Activated CD4-positive, alpha-beta T cell treated with anti-CD3 and anti-CD28 coated beads, Interleukin-2, amount 50 U/mL, for 48 hours (primary cell): ENCODE measurements around the gene SAMD13.

Experiments
- DNase-seq, 2 experiments: peaks; one replicate each; pipeline ENCODE4 v3.0.0-alpha.2; 2020

Gene SAMD13

DNA sequence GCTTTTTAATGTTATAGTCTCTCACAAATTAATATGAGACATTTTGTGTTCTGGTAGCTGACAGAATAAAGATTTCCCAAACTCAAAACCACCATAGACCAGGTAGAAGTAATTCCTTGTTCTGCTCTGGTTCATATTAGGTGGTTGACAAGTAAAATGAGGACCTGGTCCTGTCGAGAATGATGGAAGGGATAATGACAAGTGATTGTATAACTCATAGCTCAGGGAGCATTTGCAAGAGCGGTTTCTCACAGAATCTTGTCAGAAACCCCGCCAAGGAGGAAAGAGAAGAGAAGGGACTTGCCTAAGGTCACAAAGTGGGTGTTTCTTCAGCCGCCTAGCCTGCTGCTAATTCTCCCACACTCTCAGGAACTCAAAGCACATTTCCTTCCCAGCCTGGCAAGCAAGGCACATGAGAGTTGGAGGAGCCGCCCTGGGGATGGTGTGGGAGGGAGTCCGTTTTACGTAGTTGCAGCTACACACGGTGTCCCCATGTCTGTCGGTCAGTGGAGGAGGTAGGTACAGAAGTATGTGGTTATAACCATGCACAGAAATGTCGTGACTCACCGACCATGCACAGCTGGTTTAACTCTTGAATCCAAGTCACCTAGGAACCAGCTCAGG, 46.5 kb downstream of the SAMD13 start:
- DNase-seq, result no peak

DNA sequence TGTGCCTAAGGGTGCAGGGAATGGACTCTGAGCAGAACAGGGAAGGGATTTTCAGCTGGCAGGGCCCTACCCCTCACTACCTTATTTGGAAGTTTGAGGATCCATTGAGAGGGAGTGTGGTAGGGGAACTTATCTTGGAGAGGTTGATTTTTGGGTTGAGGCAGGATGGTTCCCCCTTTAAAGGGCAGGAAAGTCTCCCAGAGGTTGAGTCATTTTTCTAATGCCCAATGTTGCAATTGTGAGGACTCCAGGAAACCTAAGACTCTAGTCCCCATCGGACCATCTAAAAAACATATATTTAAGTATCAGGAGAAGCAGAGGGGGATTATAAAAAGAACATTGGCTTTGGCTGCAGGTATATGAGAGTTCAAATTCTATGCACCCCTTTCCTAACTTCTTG, 47.3 kb downstream of the SAMD13 start:
- no peak for DNase-seq

DNA sequence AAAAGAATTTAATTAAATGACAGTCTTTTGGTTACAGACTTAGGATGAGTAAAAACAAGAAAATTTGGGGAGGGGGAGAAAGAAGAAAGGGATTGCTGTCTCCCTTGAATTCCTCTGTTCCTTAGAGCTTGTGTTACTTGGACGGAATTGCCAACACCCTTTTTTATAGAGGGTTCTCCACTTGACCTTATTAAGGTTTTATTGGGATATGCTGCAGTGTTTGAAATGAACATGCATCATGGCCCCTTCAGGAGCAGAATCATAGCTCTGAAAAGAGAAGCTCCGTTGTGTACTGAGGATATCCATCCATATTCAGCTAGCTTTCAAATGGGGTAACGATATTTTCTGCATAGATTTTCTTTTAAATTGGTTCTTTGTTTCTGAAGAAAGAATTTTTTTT, 48.6 kb downstream of the SAMD13 start:
- DNase-seq, result no peak

DNA sequence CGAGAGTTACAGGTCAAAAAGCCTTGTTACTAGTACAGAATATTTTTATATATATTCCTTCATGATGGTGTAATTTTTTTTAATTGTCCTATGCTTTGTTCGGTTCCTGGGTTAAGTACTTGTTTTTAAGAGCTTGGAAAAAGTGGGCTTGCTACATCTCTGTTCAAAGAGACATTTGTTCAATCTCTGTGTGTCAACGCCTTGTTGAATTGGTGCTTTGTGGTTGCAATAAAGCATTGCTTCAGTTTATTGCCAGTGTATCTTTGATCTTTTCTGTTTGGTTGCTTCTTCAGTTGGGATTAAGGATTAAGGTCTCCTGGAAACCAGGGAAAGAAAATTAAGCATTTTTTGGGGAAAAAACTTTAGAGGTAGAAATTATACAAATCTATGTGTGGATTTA, 49.0 kb downstream of the SAMD13 start:
- DNase-seq, result no peak

DNA sequence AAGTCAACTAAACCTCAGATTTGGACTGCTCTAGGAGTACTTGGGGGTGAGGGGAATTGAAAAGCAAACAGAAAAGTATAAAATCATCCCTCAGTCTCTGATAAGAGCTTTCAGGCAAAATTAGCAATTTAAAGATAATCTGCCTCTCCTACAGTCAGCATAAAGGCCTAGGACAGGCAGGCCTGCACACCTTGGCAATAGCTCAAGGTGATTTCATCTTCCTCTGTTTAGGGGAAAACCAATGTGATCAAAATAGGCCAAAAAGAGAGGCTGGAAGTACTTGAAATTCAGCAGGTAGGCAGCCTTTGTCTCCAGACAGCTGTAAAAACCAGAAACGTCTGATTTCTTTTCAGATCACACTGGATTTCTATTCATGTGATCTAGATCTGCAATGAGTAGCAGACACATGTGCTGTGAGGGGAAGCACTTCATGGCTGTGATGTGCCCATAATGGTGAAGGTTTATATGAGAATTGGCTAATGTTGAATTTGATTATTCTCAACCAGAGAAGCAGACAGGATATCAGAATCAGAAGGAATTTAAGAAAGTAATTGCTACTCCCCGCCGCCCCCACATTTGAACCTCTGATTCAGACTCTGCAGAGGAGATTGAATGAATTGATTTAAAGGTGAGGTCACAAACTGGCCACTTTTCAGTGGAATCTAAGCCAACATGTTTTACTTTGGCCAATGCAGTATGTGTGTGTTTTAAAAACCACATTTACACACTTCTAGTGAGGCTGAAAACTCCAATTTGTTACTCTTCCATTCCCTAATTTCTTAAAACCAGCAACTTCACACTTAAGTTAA, 51.0 kb downstream of the SAMD13 start:
- DNase-seq, result no peak

DNA sequence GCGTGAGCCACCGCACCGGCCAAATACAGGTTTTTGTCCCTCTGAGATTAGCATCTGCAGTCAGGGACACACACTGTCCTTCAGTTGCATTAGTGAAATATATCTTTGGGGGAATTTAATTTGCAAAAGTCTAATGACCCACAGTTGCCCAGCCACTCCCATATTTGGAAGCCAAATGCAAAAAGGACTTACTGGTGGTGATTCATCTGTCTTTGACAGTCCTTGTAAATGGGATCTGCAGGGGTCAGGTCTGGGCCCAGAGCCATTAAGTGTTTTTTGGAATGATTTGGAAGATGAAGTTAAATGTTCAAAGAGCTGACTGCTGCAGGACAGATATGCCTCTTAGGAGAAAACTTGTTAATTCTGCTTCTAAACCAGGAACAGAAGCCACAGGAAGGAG, 52.2 kb downstream of the SAMD13 start:
- no peak for DNase-seq

DNA sequence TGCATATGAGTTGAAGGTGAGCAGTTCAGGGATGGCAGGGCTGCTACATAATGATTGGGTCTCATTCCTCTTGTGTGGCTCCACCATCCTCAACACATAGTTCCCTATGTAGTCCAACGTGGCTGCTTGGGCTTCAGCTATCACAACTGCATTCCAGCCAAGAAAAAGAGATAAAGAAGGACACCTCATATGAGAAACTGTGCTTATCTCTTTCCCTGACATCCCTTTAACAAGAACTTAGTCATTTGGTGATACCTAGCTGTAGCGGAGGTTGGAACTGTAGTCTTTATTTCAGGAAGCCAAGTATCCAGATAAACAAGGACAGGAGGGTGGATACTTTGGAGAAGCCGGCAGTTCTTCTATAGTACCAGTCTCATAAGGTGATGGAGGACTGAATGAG, 54.0 kb downstream of the SAMD13 start:
- no peak for DNase-seq

DNA sequence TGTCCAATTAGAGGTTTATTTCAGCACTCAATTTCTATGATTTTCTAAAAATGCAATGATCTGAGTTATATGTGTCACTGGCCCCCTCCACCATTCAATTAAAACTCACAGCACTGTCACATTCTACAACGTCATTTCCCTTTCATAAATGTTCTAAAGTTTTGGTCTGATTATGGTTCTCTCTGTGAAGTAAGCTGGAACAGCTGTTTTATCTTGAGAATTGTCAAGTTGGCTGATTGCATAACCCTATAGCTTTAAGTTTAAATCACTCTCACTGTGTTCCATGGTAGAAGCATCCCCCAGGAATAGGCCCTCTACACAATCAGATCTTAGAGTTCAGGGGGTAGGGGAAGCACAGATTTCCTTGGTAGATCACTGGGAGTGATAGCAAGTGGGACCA, 55.4 kb downstream of the SAMD13 start:
- DNase-seq, result no peak

DNA sequence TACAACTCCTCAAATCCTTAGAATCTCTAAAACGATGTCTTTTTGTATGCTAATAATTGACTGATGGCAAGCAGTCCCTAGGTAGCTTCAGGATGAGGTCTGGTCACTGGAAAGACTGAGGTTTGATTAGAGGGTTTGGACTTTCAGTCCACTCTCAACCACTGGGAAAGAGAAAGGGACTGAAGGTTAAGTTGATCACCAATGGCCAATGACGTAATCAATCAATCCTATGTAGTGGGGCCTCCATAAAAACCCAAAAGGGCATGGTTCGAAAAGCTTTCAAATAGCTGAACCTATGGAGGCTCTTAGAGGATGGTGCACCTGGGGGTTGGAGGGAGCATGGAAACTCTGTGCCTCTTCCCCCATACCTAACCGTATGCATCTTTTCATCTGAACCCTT, 57.2 kb downstream of the SAMD13 start:
- DNase-seq, result no peak

DNA sequence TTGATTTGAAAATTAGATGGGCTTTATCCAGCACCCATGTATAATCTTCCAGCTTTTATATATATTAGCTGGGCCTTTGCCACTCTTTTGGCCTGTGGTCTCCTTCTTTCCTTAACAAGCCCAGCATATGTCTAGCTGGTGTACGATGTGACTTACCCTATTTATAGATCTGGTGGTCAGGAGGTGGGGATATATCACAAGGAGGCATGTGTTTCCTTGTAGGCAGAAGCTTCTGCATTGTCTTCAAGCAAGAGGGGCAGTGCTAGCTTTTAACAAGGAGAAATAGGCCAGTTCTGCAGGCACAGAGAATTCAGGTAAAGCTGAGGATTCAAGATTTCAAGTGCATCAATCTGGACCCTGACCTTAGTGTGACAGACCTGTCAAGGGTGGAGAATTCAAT, 58.8 kb downstream of the SAMD13 start:
- no peak for DNase-seq

DNA sequence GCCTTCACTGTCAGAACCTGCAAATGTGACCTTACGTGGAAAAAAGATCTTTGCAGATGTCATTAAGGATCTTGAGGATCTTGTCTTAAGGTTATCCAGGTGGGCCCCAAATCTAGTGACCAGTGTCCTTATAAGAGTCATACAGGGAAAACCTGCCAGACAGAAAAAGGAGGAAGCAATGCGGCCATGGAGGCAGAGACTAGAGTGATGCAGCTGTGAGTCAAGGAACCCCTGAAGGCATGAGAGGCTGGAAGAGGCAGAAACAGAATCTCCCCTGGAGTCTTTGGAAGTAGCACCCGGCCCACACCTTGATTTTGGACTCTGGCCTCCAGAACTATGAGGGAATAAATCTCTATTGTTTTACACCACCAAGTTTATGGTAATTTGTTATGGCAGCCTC, 60.3 kb downstream of the SAMD13 start:
- DNase-seq, result no peak

DNA sequence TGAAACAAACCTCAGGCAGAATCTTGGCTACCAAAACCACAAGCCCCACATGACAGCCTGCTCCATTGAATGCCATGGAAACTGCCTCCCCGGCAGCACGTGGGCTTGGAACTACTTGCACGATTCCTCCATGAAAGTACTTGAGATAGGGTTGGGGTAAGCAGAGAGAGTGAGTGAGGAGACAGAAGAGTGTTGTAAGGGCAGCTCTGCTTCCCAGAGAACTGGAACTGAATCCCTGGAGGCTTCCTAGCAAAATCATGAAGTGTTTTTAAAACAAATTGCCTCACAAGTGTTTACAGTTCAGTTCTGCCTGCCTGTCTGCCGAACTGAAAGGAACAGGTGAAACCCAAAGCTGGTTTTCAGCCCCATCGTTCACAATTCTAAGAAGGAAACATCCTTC, 61.5 kb downstream of the SAMD13 start:
- no peak for DNase-seq

DNA sequence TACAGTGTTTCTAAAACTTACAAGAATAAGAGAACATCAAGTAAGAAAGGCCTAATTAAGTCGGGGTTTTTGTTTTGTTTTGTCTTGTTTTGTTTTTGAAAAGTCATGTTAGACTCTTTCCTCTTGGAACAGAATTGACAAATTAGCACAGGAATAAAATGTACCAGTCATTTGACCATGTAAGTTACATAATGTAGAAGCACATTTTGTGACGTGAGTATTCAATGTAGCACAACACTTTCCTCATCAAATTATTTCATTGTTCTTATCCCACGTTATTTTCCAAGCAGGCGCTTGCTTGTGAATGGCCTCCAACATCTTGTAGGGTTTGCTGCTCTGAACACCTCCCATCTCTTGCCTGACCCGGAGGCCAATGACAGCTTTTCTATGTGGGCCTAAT, 62.1 kb downstream of the SAMD13 start:
- DNase-seq, result no peak

DNA sequence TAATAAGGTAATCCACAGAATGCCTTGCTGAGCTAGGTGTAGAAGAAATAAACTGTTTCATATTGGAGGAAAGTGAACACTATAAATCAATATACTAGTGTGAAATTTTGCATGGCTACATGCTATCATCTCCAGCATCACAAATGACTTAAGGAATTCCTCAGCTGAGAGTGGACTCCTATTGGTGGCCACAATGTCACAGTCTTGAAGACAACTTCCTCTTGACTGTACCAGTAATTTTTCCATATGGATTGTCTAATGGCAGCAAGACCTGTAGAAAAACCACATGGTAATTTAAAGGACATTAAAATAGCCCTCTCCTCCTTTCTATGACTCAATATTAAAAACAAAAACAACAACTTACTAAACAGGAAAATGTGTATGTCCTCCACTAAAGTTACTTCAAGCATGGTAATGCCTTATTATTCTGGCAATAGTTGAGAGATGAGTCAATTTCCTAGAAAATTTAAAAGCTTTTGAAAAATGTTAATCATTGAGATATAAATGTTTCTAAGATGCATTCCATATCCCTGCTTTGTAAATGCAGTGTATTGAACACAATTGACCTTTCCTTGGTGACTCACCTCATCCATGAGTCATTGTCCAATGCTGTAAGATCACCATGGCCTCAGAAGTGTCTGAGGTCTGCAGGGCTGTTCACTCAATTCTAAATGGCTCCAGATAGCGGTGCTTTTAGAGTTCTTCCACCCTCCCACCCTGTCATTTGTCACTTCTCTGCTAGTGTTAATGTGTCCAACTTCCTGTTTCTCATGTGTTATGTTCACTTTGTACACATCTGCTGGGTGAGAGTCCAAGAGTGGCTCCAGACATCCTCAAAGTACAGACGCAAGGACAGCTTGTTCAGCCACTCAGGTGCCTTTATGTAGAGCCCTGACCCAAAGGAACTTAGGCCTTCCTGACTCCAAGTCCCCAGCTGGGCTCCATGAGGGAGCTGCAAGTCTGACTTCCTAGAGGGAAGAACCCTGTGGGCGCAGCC, 64.0 kb downstream of the SAMD13 start:
- DNase-seq, result no peak

DNA sequence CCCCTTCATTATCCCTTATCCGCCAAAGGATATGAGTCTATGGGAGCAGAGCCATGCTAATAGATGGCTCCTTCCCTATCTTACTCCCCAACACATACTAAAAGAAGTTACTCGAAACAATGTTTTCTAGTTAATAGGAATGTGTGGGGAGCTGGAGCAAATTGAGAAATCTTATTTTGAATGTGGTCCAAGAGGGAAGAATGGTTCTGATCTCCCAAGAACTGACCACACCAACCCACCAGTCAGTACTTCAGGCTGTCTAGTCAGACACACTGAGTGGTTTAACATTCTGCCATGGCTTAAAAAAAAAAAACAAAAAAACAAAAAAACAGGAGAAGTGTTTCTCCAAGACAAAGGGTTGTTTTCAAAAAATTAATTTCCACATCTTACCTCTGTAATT, 65.3 kb downstream of the SAMD13 start:
- DNase-seq, result no peak

DNA sequence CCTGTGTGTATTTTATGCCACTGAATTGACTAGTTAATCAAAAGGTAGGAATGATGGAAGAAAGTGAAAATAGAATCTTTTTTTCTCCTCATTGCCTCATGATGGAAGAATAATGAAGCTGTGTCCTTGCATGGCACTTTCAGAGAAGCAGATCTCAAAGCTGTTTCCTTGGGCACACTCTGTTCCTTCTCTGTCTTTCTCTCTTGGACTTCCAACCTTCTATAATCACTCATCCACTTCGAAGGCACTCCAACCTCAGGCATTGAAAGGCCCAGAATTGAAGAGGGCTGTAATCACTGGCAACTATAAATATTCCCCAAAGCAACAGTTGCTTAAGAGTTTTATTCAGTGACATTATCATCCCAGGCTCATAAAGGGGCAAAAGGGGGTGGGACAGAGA, 65.7 kb downstream of the SAMD13 start:
- no peak for DNase-seq

DNA sequence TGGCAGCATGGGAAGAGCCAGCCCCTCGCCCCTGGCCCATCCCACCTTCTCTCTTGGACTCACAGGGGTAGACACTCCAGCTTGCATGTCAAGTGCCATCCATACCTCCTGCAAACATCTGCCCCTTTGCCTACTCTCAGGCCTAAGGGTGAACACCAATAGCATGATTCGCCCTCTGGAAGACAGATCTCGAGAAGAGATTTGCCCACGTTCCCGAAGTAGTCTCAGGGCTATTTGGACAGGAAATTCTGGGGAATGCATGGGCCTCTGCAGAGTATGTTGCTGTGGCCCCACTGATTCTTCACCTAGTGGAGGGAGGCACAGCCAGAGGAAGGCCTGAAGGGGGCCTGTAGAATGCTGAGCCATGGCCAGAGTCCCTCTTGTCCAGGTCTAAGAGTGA, 66.9 kb downstream of the SAMD13 start:
- DNase-seq, result no peak

DNA sequence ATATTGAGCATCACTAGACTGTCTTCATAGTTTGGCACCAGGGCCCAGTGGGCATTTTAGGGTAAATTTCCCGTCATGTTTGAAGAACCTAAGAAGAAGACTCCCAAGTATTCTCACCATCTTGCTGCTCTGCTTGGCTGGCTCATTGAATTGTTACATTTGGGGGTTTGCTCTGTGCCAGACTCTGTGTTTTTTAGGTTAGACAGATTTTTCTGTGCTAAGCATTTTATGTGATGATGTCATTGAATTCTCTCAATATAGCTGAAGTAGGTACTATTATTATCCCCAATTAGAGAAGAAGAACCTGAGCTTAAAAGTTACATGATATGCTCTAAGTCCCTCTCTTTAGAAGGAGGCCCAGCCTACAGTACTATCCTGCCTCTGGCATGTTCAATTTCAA, 68.8 kb downstream of the SAMD13 start:
- no peak for DNase-seq

DNA sequence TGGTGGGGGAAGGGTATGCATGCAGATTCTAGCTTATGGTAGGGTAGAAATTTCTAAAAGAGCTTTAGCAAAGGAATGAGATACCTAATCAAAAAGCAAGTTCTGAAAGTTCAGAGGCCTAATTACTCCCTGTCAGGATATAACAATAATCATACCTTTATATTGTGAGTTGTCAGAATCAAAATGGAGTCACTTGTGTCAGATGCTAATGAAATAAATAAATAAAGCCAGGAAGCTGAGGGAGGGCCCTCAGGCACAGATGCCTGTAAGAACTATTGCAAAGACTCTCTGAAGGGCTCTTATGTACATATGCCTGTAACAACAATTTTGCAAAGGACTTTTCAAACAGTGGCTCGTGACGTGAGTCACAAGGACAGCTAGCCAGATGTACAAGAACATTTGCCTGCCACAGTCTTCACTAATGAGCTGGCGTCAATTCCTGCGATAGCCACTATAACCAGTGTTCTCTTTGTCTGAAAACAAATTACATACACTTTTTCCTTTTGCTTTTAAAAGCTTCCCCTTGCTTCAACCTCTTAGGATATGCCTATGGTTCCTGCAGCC, 69.4 kb downstream of the SAMD13 start:
- no peak for DNase-seq

DNA sequence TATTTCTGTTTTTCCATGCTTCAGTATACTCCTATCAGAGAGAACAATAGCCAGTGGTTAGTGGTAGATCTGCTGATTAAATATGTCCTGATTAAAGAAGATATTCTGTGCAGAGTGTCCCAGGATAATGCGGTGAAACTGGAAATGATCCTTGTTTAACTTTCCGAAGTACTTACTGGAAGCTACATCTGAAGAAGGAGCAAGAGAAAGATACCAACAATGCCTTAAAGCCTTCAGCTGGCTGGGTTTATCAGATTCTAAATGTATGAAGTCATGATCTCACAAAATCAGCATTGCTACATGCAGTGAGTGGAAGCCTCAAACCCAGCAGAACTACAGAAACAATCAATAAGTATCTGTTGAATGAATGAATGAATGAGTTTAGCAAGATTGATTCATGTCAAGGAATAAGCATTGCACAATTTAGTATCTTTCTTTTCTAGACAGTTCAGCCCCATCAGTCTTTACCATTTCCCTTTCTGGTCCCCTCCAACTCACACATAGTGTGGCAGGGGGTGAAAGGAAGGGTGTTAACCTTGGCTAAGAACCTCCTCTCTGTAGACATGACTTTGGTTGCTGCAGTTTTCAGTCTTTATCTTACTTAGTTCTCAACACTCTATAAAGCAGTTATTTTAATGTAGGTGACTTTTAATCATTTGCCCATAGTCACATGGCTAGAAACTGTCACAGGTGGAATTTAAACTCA, 72.1 kb downstream of the SAMD13 start:
- DNase-seq, result no peak

DNA sequence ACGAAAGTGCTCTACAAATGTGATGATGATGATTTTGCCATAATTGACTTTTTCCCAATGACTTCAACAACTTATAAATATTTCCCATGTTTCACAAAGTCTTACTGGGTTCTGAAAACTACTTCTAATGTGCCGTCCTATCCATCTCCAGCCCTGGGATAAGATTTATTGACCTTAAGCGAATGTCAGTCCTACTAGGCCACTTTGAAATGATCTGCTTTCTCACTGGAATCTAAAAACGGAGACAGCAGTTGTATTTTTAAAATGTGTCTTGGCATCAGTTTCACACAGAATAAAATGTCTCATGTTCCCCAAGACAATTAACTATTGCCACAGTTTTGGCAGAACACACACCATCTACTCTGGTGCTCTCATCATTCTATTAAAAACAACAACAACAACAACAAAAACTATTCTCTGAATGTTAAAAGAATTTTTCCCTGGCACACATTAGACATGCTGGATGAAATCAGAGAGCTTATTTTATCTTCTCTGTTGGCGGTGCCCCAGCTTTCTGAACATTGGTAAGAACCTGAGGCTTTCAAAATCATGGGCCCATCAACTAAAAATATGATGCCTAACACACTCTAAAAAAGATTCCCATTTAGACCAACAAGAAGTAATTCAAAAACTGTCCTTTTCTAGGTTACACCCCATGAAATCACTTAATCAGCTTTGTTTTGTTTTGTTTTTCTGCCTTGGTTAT, 73.6 kb downstream of the SAMD13 start:
- DNase-seq, result no peak
